HG03520 (cell line): ENCODE data around the gene FLT3.
"Not testable (repeated sequence)": the region's sequence is repeated elsewhere in the genome, so short reads cannot be mapped to it uniquely, and the experiment has no call there.

Source experiments
- ATAC-seq: cut with Tn5 transposase; IDR thresholded peaks from one replicate; pipeline ENCODE4 v1.9.1; 2021; ENCODE audit warnings: mild to moderate bottlenecking, moderate library complexity; ENCODE audit not compliant: unreplicated experiment

Gene FLT3

DNA sequence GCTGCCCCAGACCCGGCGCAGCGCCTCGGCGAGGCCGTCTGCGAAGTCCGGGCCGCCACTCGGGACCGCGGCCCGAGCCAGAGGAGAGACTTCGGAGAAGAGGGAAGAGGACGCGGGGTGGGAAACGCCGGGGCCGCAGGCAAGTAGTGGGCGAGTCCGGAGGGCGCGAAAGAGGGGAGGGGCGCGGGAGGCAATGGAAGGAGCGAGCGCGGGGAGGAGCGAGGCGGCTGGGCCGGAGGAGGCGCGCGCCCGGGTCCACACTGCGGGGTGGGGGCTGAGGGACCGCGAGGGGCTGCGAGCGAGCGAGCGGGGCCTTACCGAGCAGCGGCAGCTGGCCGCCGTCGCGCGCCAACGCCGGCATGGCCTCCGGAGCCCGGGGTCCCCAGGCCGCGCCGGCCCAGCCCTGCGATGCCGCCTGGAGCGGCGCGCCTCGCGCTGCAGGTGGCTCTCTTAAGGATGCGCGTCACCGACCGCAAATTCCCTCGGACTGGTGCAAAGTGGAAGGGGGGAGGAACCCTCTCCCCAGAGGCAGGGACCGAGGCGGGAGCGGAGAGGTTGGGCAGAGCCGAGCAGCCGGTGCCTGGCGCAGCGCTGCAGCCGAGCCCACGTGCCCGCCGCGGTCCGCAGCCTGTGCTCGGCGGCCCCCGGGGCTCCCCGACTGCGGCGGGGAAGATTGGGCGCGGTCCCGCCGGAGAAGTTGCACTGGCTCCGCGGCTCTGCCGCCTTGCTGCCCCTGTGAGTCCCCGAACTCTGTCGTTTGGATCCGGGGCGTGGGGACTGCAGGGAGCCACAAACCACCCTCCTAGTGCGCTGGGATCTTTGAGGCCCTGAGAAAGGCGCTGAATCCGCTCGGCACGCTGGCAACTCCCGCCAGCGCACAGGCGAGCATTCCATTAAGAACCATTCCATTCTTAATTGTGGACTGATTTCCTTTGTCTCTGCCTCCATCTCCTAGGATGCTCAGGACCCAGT, at the start of gene FLT3:
Gene FLT3 (minus strand): TSS at position 427 of the 972 bp plus-strand sequence. CDS start 66 bp downstream, at position 361.
- no peak for ATAC-seq

DNA sequence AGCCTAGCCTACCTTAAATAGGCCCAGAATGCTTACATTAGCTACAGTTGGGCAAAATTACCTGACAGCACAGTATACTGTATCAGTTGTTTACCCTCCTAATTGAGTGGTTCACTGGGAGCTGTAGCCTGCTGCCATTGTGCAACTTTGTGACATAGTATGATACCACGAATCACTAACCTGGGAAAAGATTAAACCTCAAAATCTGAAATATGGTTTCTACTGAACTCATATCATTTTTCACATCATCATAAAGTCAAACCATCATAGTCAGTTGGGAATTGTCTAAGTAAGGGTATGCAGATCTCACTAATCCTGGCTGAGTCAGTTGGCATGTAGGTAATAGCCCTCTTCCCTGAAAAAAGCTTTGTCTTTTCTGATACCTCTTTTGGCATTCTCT, 47.1 kb upstream of the FLT3 start:
- ATAC-seq, result no peak

DNA sequence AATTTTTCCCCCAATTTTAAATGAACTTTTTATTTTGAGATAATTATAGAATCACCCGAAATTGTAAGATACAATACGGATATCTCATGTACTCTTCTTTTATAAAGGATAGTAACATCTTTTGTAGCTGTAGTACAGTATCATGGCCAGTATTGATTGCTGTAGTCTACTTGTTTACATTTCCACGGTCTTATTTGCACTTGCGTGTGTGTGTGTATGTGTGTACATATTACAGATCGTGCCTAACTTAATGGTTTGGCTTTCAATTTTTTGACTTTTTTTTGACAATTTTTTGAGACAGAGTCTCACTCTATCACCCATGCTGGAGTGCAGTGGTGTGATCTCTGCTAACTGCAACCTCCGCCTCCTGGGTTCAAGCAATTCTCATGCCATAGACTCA, 44.7 kb upstream of the FLT3 start:
- ATAC-seq, result no peak

DNA sequence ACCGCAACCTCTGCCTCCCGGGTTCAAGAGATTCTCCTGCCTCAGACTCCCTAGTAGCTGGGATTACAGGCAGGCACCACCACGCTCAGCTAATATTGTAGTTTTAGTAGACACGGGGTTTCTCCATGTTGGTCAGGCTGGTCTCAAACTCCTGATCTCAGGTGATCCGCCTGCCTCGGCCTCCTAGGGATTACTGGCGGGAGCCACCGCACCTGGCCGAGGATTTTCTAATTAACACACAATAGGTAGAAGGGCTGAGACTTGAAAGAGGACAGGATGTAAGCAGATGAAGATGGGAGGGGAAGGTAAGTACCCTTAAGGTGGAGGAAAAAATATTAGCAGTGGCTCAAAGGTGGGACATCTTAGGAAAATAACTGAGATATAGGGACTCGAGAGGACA, 41.2 kb upstream of the FLT3 start:
- not testable (repeated sequence) for ATAC-seq

DNA sequence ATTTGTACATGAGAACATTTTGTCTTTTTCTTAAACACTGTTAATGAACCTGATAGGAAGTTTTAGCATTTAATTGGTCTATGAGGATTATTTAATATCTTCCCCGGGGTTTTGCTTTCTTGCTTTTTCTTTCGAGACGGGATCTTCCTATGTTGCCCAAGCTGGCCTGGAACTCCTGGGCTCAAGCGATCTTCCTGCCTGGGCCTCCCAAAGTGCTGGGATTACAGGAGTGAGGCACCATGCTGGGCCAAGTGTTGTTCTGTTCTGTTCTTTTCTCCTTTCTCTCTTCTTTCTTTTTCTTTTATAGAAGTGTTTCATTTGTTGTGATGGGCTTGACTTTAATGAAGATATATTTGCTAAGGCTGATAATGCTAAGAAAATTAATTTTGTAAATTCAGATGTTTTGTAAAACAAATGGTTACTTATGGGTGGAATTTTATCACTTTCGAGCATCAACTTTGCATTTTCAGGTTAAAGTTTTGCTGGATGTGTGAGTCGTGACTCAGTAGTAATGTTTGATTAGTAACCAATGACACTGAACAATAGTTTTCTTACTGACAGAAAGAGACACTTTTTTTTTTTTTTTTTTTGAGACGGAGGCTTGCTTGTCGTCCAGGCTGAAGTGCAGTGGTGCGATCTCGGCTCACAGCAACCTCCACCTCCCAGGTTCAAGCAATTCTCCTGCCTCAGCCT, 40.2 kb upstream of the FLT3 start:
- no peak for ATAC-seq

DNA sequence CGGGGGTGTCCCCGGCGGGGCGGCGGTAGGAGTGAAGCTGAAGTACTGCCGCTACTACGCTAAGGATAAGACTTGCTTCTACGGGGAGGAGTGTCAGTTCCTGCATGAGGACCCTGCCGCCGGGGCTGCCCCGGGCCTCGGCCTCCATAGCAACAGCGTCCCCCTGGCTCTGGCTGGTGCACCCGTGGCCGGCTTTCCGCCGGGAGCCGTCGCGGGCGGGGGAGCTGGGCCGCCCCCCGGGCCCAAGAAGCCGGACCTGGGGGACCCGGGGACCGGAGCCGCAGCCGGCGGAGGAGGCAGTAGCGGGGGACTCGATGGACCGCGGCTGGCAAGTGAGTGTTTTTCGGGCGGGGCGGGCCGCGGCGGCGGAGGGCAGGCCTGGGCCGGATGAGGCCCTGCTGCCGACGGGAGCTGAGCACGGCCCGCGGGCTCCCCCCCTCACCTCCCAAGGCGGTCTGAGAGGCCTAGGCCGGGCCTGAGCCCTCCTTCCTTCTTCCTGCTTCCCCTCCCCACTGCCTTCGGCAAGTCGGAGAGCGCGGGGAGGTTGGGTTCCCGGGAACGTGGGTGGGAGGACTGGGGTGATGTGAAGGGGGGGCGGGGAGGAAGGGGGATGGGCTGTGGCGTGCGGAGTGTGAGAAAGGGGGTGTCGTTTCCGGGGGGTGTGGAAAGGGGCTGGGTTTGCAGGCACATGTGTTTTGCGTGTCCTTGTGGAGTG, 38.5 kb upstream of the FLT3 start:
- ATAC-seq, result peak; percentile 36

DNA sequence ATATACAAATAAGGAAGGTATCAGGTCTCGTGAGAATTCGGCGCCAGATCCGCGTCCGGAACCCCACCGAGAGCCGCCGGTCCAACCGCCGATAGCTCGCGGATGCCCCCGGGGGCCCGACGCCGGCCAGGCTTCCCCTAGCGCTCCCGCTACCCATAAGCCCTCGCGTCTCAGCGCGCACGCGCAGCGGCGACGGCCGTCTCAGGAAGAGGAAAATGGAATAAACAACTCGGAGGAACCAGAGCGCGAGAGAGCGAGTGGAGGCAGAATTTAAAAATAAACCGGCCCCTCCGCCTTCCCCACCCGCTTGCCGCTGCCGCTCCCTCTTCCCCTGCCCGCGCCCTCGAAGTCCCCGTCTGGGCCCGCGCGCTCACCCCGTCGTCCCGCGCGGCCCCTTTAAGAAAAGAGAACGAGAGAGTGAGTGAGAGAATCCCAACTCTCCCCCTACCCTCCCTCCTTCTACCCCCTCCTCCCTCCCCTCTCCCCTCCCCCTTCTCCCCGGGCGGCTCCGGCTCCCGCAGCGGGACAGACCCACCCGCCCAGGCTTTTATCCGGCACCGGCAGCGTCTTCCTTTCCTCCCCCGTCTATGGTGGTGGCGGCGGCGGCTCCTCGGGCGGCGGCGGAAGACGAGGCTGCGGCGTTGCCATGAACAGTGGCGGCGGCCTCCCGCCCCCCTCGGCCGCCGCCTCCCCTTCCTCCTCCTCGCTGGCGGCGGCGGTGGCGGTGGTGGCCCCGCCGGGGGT, 37.8 kb upstream of the FLT3 start, which contains the start of gene PAN3:
Gene PAN3 (plus strand): TSS at position 534 of the 744 bp plus-strand sequence. CDS start 113 bp downstream, at position 647.
- peak; percentile 54 for ATAC-seq

DNA sequence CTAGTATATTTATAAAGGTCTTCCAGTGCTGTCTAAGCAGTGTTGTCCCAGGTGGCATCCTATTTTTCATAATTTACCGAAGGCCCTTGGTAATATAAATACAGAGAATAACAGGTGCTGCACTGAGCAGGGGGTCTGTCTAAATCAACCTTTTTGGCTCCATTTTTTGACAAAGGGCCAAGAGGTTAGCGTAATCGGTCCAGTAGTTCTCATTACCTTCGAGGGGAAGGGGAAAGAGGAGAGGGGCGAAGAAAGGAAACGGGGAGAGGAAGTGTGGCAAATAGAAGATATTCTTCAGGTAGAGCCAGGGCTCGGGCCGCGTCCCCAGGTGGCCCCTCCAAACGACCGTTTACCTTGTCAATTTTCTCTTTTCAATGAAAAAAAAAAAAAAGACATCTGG, 37.2 kb upstream of the FLT3 start:
- ATAC-seq, result no peak

DNA sequence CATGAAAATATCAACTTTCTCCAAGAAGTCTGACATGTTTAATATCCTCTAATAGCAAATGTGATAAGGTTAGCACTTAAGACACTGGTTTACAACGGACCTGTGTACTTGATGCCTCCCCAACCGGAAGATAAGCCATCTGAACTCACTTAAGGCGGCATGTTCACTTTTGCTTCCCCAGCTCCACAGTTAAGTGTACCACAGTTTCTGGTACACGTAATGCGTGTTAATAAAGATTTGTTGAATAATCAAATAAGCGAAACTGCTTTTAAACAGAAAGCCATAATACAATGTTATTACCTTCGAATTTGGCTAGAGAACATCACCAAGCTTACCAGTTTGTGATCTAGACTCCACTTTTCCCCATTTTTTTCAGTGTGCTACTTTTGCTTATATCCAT, 36.5 kb upstream of the FLT3 start:
- ATAC-seq, result no peak

DNA sequence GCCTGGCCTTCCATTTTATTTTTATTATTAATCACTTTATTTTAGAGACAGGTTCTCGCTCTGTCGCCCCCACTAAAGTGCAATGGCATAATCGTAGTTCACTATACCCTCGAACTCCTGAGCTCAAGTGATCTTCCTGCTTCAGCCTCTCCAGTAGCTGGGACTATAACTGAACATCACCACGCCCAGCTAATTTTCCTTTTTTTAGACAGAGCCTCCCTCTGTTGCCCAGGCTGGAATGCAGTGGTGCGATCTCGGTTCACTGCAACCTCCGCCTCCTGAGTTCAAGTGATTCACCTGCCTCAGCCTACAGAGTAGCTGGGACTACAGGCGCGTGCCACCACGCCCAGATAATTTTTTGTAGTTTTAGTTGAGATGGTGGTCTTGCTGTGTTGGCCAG, 31.3 kb upstream of the FLT3 start:
- ATAC-seq, result no peak

DNA sequence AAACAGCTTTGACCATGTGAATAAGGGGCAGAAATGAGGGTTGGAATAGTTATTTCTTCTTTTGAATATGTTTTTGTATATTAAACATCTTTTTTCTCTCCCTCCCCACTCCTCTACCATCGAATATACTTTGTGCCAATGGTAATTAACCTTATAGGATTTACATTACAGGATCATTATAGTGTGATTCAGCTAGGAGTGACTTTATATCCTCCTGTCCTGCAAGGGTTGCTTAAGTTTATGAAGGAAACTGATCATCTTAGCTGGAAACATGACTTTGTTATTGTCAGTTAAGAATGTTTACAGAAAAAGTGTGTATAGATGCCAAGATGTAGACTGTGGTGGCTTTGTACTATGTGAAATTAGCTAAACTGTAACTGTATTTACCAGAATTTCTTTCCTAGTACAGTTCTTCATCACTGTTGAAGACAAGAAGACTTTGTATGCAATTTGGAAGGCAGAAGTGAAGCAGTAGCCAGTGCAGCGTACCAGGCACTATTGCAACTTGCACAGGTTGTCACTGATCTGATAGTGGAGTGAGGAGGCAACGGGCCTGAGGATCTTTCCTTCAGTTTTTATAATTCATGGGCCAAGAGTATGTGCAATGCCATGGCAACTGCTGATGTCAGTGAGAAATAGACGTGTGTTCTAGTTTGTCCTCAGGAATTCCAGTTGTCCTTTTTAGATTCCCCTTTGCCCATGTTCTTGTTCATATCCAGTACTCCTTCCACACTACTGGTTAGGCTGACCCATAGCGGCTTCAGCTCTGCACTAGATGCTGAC, 29.7 kb upstream of the FLT3 start:
- ATAC-seq, result no peak

DNA sequence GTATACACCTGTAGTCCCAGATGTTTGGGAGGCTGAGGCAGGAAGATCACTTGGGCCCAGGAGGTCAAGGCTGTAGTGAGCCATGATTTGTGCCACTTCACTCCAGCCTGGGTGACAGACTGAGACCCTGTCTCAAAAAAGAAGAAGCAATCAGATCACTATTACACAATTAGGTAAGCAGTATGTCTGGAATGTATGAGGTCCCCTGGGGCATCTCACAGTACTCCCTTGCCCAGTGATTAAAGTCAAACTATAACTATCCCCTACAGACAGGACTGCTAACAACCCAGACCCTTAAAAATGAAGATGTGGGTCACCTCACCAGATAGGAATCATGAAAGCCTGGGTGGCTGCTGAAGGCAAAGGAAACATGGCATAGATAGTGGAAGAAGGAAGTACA, 28.6 kb upstream of the FLT3 start:
- no peak for ATAC-seq

DNA sequence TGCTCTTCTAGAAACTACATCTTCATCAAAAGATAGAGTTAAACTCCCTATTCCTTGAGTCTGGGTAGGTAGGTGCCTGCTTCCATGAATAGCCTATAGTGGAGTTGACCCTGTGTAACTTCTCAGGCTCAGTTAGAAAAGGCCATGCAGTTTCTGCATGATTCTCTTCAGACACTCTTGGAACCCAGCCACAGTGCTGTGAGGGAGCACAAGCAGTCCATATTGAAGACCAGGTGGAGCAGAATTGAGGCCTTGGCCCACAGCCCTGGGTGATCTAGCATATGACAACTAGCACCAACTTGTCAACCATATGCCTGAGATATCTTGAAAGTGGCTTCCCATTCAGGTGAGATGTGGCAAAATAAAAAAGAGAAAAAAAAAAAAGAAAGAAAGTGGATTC, 27.7 kb upstream of the FLT3 start:
- ATAC-seq, result no peak

DNA sequence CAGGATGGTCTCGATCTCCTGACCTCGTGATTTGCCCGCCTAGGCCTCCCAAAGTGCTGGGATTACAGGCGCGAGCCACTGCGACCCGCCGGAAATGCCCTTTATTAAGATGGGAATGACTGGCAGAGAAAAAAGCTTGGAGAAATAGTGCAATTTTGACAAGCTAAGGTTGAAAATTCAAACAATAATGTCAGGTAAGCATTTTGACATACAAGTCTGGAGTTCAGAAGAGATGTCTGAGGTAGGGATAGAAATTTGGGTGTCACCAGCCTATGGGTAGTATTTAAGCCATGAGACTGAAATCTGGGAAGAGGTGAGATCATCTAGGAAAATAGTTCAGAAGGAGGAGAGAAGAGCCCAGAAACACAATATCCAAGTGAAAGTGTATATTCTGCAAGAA, 20.8 kb upstream of the FLT3 start:
- ATAC-seq, result no peak

DNA sequence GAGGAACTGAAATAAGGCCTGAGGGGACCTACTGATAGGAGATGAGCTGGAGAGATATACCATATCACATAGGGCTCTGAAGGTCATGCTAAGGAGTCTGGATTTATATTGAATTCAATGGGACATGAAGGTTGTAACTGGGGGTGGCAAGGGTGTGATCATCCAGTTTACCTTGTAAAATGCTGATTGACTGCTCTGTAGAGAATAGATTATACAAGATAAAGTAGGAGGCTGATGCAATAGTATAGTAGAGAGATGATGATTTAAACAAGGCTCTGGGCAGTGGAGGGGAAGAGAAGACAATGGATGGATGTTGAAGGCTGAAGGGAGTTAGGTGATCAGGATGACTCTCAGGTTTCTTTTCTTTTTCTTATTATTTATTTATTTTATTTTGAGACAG, 19.9 kb upstream of the FLT3 start:
- ATAC-seq, result no peak

DNA sequence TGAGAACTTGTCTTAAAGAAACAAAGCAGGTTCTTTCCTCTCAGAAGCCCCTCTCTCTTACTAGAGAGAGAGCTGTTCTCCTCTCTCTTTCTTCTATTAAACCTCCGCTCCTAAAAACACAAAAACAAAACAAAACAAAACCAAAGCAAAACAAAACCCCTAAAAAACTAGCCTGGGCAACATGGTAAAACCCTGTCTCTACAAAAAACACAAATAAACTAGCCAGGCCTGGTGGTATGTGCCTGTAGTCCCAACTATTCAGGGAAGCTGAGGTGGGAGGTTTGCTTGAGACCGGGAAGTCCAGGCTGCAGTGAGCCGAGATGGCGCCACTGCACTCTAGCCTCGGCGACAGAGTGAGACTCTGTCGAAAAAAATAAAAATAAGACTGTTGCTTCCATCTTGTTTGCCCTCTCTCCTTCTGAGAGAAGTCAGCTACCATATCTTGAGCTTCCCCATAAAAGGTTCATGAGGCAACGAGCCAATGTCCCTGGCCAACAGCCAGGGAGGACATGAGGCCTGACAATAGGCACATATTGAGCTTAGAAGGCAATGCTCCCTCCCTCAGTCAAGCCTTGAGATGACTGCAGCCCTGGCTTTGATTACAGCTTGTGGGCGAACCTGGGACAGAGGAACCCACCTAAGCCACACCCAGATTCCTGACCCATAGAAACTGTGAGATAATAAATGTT, 17.5 kb upstream of the FLT3 start:
- no peak for ATAC-seq

DNA sequence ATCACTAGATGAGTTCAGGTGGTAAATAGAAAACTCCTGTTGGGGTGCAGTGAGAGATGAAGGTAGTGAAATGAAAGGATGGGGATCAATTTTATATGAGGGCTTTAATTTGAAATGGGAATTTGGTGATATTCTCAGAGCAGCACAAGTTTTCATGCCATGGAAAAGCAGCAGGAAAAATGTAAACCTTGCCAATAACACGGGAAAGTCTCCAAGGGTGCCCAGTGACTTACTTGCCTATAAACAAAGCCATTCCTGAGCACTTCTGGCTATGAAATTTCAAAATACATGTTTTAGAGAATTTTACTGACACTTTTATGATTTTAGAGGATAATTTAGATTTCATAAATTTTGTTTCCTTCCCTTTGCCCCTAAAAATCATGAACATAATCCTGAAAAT, 16.4 kb upstream of the FLT3 start:
- ATAC-seq, result no peak

DNA sequence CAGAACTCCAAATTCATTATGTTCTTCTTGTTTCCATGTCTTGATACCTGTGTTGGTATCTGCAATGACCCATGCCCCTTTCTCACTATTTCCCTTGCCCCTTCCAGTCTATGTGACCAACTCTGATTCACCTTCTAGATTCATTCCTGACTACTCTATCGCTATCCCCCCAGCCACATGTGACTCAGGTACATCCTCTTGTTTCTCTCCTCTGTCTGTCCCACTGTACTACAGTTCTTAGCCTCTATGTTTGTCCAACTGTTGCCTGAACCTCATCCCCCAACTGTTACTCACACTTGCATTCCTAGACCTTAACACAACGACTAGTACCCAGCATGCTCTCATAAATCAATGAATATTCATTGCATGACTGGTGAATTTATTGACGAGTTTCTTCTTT, 10.0 kb upstream of the FLT3 start:
- ATAC-seq, result no peak

DNA sequence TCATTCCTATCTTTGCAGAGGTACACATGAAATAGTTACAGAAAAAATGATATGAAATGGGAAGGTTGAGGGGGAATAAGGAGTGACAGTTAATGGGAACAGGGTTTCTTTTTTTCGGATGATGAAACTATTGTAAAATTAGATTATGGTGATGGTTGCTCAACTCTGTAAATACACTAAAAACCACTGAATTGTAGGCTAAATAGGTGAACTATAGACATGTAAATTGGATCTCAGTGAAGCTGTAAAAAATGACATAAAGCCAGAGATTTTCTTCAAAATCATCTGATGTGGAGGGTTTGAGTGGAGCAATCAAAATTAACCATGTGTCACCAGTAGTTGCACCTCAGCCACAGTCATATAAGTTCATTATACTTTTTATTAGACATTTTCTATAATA, 6.6 kb upstream of the FLT3 start:
- no peak for ATAC-seq
